Stomach smooth muscle (tissue), 2 donors: ENCODE data around the gene FOXK1.
A peak's percentile ranks its signal among the peaks of the same experiment; 100 is the strongest.
"Not testable (repeated sequence)": the region's sequence is repeated elsewhere in the genome, so short reads cannot be mapped to it uniquely, and the experiment has no call there.

Experiments used
- H3K27ac ChIP-seq: one replicate; pipeline ENCODE4 v1.7.0; 2013; ENCODE audit warnings: mild to moderate bottlenecking, low read length, inconsistent platforms
- H3K27me3 ChIP-seq, 2 donors: one replicate each; pipeline ENCODE4 v1.7.0; 2013; ENCODE audit warnings: low read length in 2 of 2; ENCODE audit not compliant: insufficient read depth in 2 of 2, control insufficient read depth in 1 of 2
- H3K36me3 ChIP-seq, 2 donors: one replicate each; pipeline ENCODE4 v1.7.0; 2013; ENCODE audit warnings: low read length in 2 of 2; ENCODE audit not compliant: control insufficient read depth in 2 of 2, insufficient read depth in 2 of 2
- H3K4me1 ChIP-seq: one replicate; pipeline ENCODE4 v1.7.0; 2013; ENCODE audit warnings: low read length; ENCODE audit not compliant: control insufficient read depth, insufficient read depth
- H3K4me3 ChIP-seq, 2 donors: one replicate each; pipeline ENCODE4 v1.7.0; 2013; ENCODE audit warnings: low read length in 2 of 2
- H3K9ac ChIP-seq, 2 donors: one replicate each; pipeline ENCODE4 v1.7.0; 2013; ENCODE audit warnings: low read length in 2 of 2, mild to moderate bottlenecking in 1 of 2
- H3K9me3 ChIP-seq, 2 donors: one replicate each; pipeline ENCODE4 v1.7.0; 2013; ENCODE audit warnings: low read length in 2 of 2; ENCODE audit not compliant: control insufficient read depth in 2 of 2
- donor health status: healthy.
- donor health status: Pancreatic carcinoma.

Gene FOXK1

DNA sequence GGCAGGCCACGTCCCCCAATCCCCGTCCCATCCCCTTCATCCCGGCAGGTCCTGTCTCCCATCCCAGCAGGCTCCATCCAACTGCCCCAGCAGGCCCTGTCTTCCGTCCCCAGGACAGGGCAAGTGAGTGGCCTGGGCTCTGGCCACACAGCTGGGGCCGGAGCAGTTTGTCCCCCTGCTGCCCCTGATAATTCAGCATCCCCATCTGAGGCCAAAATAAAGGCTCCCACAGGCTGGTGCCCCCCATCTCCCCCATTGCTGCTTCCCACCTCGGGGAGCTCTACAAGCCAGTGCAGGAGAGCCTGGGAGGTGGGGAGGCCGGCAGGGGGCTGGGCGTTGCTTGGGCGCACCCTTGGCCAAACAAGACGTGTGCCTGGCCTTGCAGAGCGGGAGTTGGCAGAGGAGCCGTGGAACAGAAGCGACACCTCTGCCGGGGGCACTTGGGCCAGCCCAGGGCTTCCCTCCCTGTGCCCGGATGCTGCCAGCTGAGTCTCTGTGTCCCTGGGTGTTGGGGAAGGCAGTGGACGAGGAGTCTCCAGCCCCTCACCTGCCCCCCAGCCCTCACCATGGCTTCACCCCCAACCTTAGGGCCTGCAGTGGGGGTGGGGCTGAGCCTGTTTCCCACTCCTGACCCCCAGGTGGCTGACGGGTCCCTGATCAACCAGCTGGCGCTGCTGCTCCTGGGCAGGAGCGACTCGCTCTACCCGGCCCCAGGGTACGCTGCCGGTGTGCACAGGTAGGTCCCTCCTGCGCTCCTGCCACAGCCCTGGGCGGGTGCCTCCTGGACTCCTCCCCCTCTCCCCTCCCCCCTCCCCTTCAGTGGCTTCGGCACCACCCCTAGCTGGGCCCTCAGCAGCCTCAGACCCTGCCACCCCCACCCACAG lies 107.3 kb downstream of the FOXK1 start:
- H3K36me3 ChIP-seq, result peaks cover 19 to 31% of the 10 kb centered on the region in 2 donors

DNA sequence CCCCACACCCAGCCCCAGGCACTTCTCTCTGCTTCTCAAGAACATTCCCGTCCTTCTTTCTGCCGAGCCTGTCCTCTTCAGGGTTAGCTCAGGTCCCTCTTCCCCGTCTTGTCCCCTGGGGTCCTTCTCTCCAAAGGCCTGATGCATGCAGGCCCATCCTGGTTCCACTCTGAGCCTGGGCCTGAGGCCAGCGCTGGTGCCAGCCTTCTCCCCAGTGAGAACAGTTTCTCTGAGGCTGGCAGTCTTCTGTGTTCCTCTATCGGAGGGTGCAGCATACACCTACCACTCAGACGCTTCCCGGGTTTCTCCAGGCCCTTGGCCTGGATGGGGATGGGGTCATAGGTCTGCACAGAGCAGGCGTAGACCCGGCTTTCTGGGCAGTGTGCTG lies 108.0 kb downstream of the FOXK1 start:
- Histone ChIP-seq H3K36me3 (peaks cover 19 to 28% of the 10 kb centered on the region in 2 donors), H3K4me1 (peaks cover 9% of the 10 kb centered on the region), H3K27me3 (no peaks in the 10 kb centered on the region)

More for the DNA sequence above, 107.3 kb downstream of the FOXK1 start:
- Histone ChIP-seq H3K27ac (no peak overlapping the region), H3K4me3 (no peak overlapping the region), H3K4me1 (peaks cover 9% of the 10 kb centered on the region), H3K9ac (no peak overlapping the region), H3K9me3 (no peaks in the 10 kb centered on the region), H3K27me3 (no peaks in the 10 kb centered on the region)

GRCh38 chr7:4790516-4790991 lies 108.5 kb downstream of the FOXK1 start:
- Histone ChIP-seq H3K27me3 (no peaks in the 10 kb centered on the region), H3K36me3 (peaks cover 19 to 24% of the 10 kb centered on the region in 2 donors), H3K9me3 (no peaks in the 10 kb centered on the region), H3K4me3 (no peak overlapping the region), H3K4me1 (peaks cover 9% of the 10 kb centered on the region), H3K27ac (no peak overlapping the region), H3K9ac (no peak overlapping the region)

More for the DNA sequence above, 108.0 kb downstream of the FOXK1 start:
- Histone ChIP-seq H3K9me3 (no peaks in the 10 kb centered on the region), H3K9ac (no peak overlapping the region), H3K4me3 (no peak overlapping the region), H3K27ac (no peak overlapping the region)

DNA sequence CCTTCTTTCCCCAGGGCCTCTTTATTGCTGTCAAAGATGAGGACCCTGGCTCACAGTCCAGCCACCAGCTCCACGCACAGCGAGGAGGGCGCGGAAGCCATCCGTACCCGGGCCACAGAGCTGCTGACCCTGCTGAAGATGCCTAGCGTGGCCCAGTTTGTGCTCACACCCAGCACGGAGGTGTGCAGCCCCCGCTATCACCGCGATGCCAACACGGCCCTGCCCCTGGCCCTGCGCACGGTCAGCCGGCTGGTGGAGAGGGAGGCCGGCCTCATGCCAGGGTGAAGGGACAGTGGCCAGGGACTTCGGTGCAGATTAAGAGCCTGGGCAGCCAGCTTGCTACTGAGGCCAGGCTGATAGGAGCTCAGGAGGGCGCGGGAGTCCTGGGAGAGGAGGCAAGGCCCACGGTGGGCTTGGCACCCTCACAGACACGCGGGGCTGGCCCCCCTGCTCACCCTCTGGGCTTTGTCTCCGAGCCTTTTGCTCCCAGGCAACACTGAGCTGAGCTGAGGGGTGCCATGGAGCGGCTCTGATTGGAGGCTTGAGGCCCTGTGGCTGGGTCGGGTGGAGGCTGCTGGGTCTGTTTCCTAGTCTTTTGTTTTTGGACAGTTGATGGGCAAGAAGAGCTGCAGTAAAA lies 109.1 kb downstream of the FOXK1 start:
- Histone ChIP-seq H3K27ac (no peak overlapping the region), H3K9me3 (no peaks in the 10 kb centered on the region), H3K27me3 (no peaks in the 10 kb centered on the region), H3K4me3 (no peak overlapping the region), H3K4me1 (peaks cover 9% of the 10 kb centered on the region), H3K36me3 (peaks cover 19 to 24% of the 10 kb centered on the region in 2 donors), H3K9ac (no peak overlapping the region)

- H3K27me3 ChIP-seq, result no peaks in the 10 kb centered on the region
- peaks cover 9% of the 10 kb centered on the region for H3K4me1 ChIP-seq
- H3K27ac ChIP-seq, result peak overlapping the region; percentile 18
- peak overlapping the region; percentile 58 to 73 for H3K4me3 ChIP-seq
- peak overlapping the region; percentile 21 to 59 for H3K9ac ChIP-seq
- H3K36me3 ChIP-seq, result peaks cover 16 to 20% of the 10 kb centered on the region in 2 donors
- H3K9me3 ChIP-seq, result no peaks in the 10 kb centered on the region
Measured at GRCh38 chr7:4791738-4792536, 109.8 kb downstream of the FOXK1 start.

- peaks cover 9% of the 10 kb centered on the region for H3K4me1 ChIP-seq
- H3K4me3 ChIP-seq, result peak overlapping the region; percentile 58 to 73
- H3K9me3 ChIP-seq, result no peaks in the 10 kb centered on the region
- H3K9ac ChIP-seq, result peak overlapping the region; percentile 21 to 59
- H3K36me3 ChIP-seq, result peaks cover 11 to 17% of the 10 kb centered on the region in 2 donors
- no peaks in the 10 kb centered on the region for H3K27me3 ChIP-seq
- H3K27ac ChIP-seq, result peak overlapping the region; percentile 18
Measured at GRCh38 chr7:4792537-4793126, 110.5 kb downstream of the FOXK1 start.

GRCh38 chr7:4793385-4793993 lies 111.4 kb downstream of the FOXK1 start:
- H3K9me3 ChIP-seq, H3K4me3 ChIP-seq, H3K9ac ChIP-seq, H3K27me3 ChIP-seq, H3K27ac ChIP-seq: not testable (repeated sequence)
- Histone ChIP-seq H3K36me3 (peaks cover 3 to 11% of the 10 kb centered on the region in 2 donors), H3K4me1 (peaks cover 13% of the 10 kb centered on the region)

- H3K27ac ChIP-seq, H3K27me3 ChIP-seq, H3K4me3 ChIP-seq, H3K9me3 ChIP-seq, H3K9ac ChIP-seq: not testable (repeated sequence)
- Histone ChIP-seq H3K36me3 (peaks cover 0 to 11% of the 10 kb centered on the region in 2 donors), H3K4me1 (peaks cover 14% of the 10 kb centered on the region)
Measured at GRCh38 chr7:4794171-4794570, 112.1 kb downstream of the FOXK1 start.

GRCh38 chr7:4794591-4795350 lies 112.7 kb downstream of the FOXK1 start:
- Histone ChIP-seq H3K9ac (no peak overlapping the region), H3K27ac (no peak overlapping the region), H3K9me3 (no peaks in the 10 kb centered on the region), H3K4me3 (no peak overlapping the region), H3K27me3 (no peaks in the 10 kb centered on the region), H3K4me1 (peaks cover 14% of the 10 kb centered on the region), H3K36me3 (peaks cover 0 to 11% of the 10 kb centered on the region in 2 donors)
